Thyroid gland (tissue), 4 donors: ENCODE data around the gene LAMA2.

Experiments
- CTCF ChIP-seq, 6 experiments: fragments of 200-600 bp in 3 of 6; fragments of 450-650 bp in 3 of 6; sonication (generic) in 3 of 6; IDR thresholded peaks; one replicate each; pipeline ENCODE4 v1.5.1; 2016 to 2019; ENCODE audit warnings: antibody characterized with exemption in 6 of 6, mild to moderate bottlenecking in 2 of 6, inconsistent platforms in 1 of 6, moderate library complexity in 1 of 6
- POLR2A ChIP-seq, 2 donors: fragments of 450-650 bp; IDR thresholded peaks; one replicate each; pipeline ENCODE4 v1.6.1; 2017; ENCODE audit warnings: antibody characterized with exemption in 2 of 2, mild to moderate bottlenecking in 2 of 2, moderate library complexity in 1 of 2

GRCh38 chr6:129181001-129181400 lies 298.1 kb downstream of the LAMA2 start:
- TF ChIP-seq CTCF (IDR thresholded peaks at IDR 0.05) = no peak
- TF ChIP-seq POLR2A (IDR thresholded peaks at IDR 0.05) = no peak
